ENCODE measurements around the gene CIPC. TPM values are rescaled to one million over a fixed set of nuclear protein-coding genes. Genes with fewer than 3 reads are reported as not detected.

Gene CIPC
- polyA plus RNA-seq, 1 donor from 2014 or later, result 36.7 TPM

DNA sequence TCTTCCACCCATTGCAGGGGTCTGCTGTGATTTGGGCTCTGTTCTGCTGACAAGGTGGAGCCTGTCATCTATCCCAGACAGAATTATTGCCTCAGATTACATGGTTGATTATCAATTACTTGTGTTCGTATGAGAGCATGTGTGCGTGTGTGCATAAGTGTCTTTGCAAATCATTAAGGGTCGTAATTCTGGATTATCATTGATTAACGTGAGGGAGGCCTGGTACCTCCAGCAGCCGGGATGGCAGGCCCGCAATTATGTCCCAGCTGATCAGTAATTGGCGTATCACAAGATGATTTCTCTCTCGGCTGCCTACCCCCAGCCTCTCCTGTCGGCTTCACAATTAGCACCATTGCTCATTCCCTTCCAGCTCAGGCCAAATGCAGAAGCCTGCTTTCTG is 39.9 kb upstream of the CIPC start:
- Histone ChIP-seq H3K4me2 (ENCODE audit: low read length) (no peak overlapping the region), H3F3A (ENCODE audit: insufficient read depth, low read length, poor library complexity, severe bottlenecking) (no peaks in the 10 kb centered on the region), H2AFZ (ENCODE audit: low read depth, low read length) (peak overlapping the region; percentile 31), H3K36me3 (ENCODE audit: insufficient read depth, low read length) (no peaks in the 10 kb centered on the region), H3K27me3 (ENCODE audit: insufficient read depth, low read depth, low read length) (no peaks in the 10 kb centered on the region), H4K20me1 (ENCODE audit: insufficient read depth) (no peaks in the 10 kb centered on the region), H3K9me2 (ENCODE audit: insufficient read depth, low read length) (no peaks in the 10 kb centered on the region), H3K27ac (ENCODE audit: low read length) (peak overlapping the region; percentile 67), H3K79me2 (replicated peaks; ENCODE audit: insufficient read depth, low read length) (no peaks in the 10 kb centered on the region), H3K9ac (ENCODE audit: low read length) (peak overlapping the region; percentile 34), H3K9me3 (ENCODE audit: low read length) (no peaks in the 10 kb centered on the region), H3K4me3 (ENCODE audit: low read length) (no peak overlapping the region)
- TF ChIP-seq, protein P1, sequence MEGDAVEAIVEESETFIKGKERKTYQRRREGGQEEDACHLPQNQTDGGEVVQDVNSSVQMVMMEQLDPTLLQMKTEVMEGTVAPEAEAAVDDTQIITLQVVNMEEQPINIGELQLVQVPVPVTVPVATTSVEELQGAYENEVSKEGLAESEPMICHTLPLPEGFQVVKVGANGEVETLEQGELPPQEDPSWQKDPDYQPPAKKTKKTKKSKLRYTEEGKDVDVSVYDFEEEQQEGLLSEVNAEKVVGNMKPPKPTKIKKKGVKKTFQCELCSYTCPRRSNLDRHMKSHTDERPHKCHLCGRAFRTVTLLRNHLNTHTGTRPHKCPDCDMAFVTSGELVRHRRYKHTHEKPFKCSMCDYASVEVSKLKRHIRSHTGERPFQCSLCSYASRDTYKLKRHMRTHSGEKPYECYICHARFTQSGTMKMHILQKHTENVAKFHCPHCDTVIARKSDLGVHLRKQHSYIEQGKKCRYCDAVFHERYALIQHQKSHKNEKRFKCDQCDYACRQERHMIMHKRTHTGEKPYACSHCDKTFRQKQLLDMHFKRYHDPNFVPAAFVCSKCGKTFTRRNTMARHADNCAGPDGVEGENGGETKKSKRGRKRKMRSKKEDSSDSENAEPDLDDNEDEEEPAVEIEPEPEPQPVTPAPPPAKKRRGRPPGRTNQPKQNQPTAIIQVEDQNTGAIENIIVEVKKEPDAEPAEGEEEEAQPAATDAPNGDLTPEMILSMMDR (IDR thresholded peaks at IDR 0.05; ENCODE audit: poor library complexity, severe bottlenecking), result no peak
- TF ChIP-seq EZH2 (IDR thresholded peaks at IDR 0.05; ENCODE audit: borderline replicate concordance, insufficient read depth, low read length, poor library complexity, severe bottlenecking), result no peak

DNA sequence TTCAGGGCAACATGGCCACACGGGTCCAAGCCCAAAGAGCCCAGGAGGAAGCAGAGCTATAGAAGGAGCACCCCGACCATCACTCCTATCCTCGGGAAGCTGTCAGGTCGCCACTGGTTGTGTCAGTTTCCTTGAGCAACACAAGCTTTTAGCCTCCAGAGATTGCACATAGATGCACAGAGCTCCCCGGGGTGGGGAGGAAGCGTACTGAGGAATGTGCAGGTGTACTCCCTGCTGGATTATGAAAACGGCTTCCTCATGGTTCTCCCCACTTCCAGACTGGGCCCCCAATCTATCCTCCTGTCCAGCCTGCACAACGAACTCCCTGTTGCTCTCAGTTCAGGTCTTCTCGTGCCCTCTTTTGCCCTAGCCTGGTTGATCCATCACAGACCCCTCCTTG is 39.3 kb upstream of the CIPC start:
- H3K9me2 ChIP-seq (ENCODE audit: insufficient read depth, low read length), result no peaks in the 10 kb centered on the region
- H3K9me3 ChIP-seq (ENCODE audit: low read length), result no peaks in the 10 kb centered on the region
- peak overlapping the region; percentile 34 for H3K9ac ChIP-seq (ENCODE audit: low read length)
- H3K36me3 ChIP-seq (ENCODE audit: insufficient read depth, low read length), result no peaks in the 10 kb centered on the region
- H3K79me2 ChIP-seq (replicated peaks; ENCODE audit: insufficient read depth, low read length), result no peaks in the 10 kb centered on the region
- H3K4me2 ChIP-seq (ENCODE audit: low read length), result no peak overlapping the region
- H3K27ac ChIP-seq (ENCODE audit: low read length), result peak overlapping the region; percentile 67
- TF ChIP-seq MXI1 (conservative IDR thresholded peaks at IDR 0.05; ENCODE audit: poor library complexity, severe bottlenecking), result no peak
- no peak for TF ChIP-seq TAF1 (IDR thresholded peaks at IDR 0.05; ENCODE audit: low read depth)
- no peak for TF ChIP-seq POLR2AphosphoS5 (IDR thresholded peaks at IDR 0.05)
- TF ChIP-seq EP300 (conservative IDR thresholded peaks at IDR 0.05; ENCODE audit: poor library complexity, severe bottlenecking), result no peak
- no peak for TF ChIP-seq SMC3 (conservative IDR thresholded peaks at IDR 0.05; ENCODE audit: poor library complexity)
- TF ChIP-seq RAD21 (conservative IDR thresholded peaks at IDR 0.05), result no peak
- TF ChIP-seq, protein P1 (IDR thresholded peaks at IDR 0.05; ENCODE audit: poor library complexity, severe bottlenecking), result no peak
- TF ChIP-seq, protein P2, sequence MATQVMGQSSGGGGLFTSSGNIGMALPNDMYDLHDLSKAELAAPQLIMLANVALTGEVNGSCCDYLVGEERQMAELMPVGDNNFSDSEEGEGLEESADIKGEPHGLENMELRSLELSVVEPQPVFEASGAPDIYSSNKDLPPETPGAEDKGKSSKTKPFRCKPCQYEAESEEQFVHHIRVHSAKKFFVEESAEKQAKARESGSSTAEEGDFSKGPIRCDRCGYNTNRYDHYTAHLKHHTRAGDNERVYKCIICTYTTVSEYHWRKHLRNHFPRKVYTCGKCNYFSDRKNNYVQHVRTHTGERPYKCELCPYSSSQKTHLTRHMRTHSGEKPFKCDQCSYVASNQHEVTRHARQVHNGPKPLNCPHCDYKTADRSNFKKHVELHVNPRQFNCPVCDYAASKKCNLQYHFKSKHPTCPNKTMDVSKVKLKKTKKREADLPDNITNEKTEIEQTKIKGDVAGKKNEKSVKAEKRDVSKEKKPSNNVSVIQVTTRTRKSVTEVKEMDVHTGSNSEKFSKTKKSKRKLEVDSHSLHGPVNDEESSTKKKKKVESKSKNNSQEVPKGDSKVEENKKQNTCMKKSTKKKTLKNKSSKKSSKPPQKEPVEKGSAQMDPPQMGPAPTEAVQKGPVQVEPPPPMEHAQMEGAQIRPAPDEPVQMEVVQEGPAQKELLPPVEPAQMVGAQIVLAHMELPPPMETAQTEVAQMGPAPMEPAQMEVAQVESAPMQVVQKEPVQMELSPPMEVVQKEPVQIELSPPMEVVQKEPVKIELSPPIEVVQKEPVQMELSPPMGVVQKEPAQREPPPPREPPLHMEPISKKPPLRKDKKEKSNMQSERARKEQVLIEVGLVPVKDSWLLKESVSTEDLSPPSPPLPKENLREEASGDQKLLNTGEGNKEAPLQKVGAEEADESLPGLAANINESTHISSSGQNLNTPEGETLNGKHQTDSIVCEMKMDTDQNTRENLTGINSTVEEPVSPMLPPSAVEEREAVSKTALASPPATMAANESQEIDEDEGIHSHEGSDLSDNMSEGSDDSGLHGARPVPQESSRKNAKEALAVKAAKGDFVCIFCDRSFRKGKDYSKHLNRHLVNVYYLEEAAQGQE (IDR thresholded peaks at IDR 0.05; ENCODE audit: borderline replicate concordance), result no peak
- TF ChIP-seq EZH2 (IDR thresholded peaks at IDR 0.05; ENCODE audit: borderline replicate concordance, insufficient read depth, low read length, poor library complexity, severe bottlenecking), result no peak
- no peaks in the 10 kb centered on the region for H3F3A ChIP-seq (ENCODE audit: insufficient read depth, low read length, poor library complexity, severe bottlenecking)
- H2AFZ ChIP-seq (ENCODE audit: low read depth, low read length), result peak overlapping the region; percentile 31
- H4K20me1 ChIP-seq (ENCODE audit: insufficient read depth), result no peaks in the 10 kb centered on the region
- H3K27me3 ChIP-seq (ENCODE audit: insufficient read depth, low read depth, low read length), result no peaks in the 10 kb centered on the region
- no peak overlapping the region for H3K4me3 ChIP-seq (ENCODE audit: low read length)

Measured in neural cell (in vitro differentiated cells).